ENCODE measurements around the gene KLHL8. TPM values are rescaled to one million over a fixed set of nuclear protein-coding genes. Genes with fewer than 3 reads are reported as not detected.

Gene KLHL8
- total RNA-seq, result 12.4 TPM
- long read RNA-seq, full-length matches to known transcripts, result 13 of 19 reads
- long read RNA-seq, partial matches to known transcripts, result 2 of 19 reads
- long read RNA-seq, other reads (novel, unspliced or antisense), result 4 of 19 reads

GRCh38 chr4:87220094-87220822, at the start of gene KLHL8:
TSS of gene KLHL8 (minus strand) at chr4:87220618. CDS start at chr4:87195539, 25,079 bp downstream.
- peak; percentile 93 for DNase-seq
- intact Hi-C loops (cut with DNase I), result no loop called here
- ATAC-seq (ENCODE audit: poor library complexity), result peak; percentile 99

DNA sequence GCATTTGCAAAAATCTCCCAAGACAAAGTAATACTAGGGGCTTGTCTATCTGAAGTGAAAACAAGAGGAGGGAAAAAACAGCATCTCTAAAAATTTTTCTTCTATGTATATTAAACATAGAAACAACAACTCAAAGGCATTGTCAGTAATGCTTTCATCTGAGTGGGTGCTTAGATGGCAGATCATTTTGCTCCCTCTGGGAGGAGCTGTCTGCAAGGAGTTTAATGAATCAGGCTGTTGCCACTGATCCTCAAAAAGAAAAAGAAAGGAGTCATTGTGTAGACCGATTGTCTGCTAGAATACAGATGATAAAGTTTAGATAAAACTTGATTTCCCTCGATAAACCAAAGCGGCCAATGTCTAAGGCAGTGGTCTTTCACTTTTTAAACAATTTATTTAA, 49.7 kb upstream of the KLHL8 start:
- no peak for DNase-seq
- intact Hi-C loops (cut with DNase I), result loop anchor here (10.0 kb wide), 1 partner anchor 195 kb away; no protein-coding TSS in a partner anchor
- no peak for ATAC-seq (ENCODE audit: poor library complexity)

GRCh38 chr4:87268411-87268810, 48.0 kb upstream of the KLHL8 start:
- no peak for ATAC-seq (ENCODE audit: poor library complexity)
- intact Hi-C loops (cut with DNase I), result no loop called here

GRCh38 chr4:87266986-87267385, 46.6 kb upstream of the KLHL8 start:
- ATAC-seq (ENCODE audit: poor library complexity) (no peak), DNase-seq (no peak)
- intact Hi-C loops (cut with DNase I), result no loop called here

More at GRCh38 chr4:87268411-87268810, 48.0 kb upstream of the KLHL8 start:
- DNase-seq, result no peak

- ATAC-seq (ENCODE audit: poor library complexity) (no peak), DNase-seq (no peak)
- intact Hi-C loops (cut with DNase I), result no loop called here
Measured at GRCh38 chr4:87262886-87263285, 42.5 kb upstream of the KLHL8 start.

GRCh38 chr4:87260477-87260876, 40.1 kb upstream of the KLHL8 start:
- intact Hi-C loops (cut with DNase I), result no loop called here

GRCh38 chr4:87258677-87259076, 38.3 kb upstream of the KLHL8 start:
- ATAC-seq (ENCODE audit: poor library complexity) (no peak), DNase-seq (no peak)
- intact Hi-C loops (cut with DNase I), result no loop called here

More at GRCh38 chr4:87260477-87260876, 40.1 kb upstream of the KLHL8 start:
- ATAC-seq (ENCODE audit: poor library complexity) (no peak), DNase-seq (no peak)

DNA sequence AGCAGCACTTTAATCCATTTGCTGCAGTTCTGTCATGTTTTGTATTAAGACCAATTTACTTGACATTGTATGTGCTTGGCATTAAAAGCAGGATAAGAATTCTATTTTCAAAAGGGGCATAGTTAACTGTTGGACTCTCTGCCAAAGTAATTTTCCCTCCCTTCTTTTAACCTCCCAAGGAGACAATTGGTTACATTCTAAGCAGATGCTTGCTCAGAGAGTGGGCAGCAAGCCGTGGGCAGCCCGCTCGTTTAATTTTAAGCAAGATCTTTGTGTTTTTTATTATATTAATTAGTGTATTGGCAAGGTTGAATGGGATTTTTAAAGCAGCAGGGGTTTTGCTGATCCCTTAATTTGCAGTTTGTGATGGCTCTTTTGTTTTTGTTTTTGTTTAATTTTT, 37.1 kb upstream of the KLHL8 start:
- intact Hi-C loops (cut with DNase I), result no loop called here
- DNase-seq, result no peak
- no peak for ATAC-seq (ENCODE audit: poor library complexity)

DNA sequence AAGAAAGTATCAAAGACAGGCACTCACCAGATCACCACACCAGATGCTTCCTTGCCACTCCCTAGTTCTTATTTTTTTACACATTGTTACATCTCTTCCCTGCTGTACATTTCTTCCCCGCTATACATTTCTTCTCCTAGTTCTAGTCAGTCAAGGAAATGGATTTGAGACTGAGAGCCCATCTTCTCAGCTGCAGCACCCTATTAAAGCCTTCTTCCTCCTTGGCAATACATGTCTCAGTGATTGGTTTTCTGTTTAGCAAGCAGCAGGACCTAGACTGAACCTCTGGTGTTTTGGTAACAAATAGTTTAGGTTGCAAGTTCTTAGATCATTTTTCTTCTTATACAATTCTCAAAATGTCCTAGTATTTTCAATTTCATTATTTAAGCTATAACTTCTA, 35.3 kb upstream of the KLHL8 start:
- DNase-seq, result no peak
- intact Hi-C loops (cut with DNase I), result no loop called here
- no peak for ATAC-seq (ENCODE audit: poor library complexity)

GRCh38 chr4:87251106-87251505, 30.7 kb upstream of the KLHL8 start:
- DNase-seq, result no peak
- intact Hi-C loops (cut with DNase I), result no loop called here
- no peak for ATAC-seq (ENCODE audit: poor library complexity)

DNA sequence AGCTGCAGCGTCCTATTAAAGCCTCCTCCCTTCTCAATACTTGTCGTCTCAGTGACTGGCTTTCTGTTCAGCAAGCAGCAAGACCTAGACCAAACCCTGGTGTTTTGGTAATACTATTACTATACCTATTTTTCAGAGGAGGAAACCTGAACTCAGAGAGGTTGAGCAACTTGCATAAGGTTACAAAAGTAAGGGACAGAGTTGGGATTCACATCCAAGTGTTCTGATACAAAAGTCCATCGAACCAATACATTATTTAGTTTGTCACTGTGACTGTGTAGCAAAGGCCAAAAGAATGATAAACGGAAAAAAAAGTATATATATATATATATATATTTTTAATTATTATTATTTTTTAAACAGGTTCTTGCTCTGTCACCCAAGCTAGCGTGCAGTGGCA, 29.9 kb upstream of the KLHL8 start:
- no peak for DNase-seq
- intact Hi-C loops (cut with DNase I), result no loop called here
- ATAC-seq (ENCODE audit: poor library complexity), result no peak

DNA sequence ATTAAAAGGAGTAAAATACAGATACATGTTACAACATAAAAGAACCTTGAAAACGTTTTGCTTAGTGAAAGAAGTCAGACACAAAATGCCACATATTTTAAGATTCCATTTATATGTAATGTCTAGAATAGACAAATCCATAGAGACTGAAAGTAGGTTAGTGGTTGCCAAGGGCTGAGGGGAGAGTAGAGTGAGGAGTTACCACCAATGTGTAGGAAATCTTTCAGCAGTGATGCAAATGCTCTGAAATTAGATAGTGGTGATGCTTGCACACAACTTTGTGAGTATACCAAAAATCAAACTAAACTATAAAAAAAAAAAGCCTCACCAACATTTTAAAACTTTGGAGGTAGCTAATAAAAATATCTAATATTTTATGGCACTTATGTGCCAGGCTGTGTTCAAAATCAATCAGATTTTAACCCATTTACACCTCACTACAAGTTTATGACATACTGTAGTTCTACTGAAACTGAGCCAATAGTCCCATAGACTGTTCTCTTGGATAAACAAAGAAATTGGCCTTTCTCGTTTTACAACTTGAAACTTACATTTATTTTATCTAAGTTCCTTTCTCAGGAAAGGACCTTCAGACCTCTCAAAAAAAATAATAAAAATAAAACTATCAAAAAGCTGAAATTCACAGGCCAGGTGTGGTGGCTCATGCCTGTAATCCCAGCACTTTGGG, 29.1 kb upstream of the KLHL8 start:
- no peak for DNase-seq
- intact Hi-C loops (cut with DNase I), result no loop called here
- ATAC-seq (ENCODE audit: poor library complexity), result no peak

DNA sequence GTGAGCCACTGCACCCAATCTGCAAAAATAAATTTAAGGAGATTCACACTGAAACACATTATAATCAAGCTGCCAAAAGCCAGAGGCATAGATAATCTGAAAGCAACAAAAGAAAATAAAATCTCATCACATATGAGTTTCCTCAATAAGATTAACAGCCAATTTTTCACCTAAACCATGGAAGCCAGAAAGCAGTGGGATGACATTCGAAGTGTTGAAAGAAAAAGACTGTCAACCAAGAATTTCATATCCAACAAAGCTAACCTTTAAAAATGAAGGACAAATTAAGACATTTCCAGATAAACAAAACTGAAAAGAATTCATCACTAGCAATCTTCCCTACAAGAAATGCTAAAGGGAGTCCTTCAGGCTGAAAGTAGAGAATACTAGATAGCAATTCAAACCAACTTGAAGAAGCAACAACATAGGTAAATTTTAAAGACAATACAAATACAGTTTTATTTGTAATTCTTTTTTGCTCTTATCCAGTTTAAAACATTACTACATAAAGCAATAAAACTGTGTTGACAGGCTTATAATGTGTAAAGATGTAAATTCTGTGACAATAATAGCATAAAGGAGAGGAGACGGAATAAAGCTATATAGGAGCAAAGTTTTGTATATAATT, 23.1 kb upstream of the KLHL8 start:
- ATAC-seq (ENCODE audit: poor library complexity) (no peak), DNase-seq (no peak)
- intact Hi-C loops (cut with DNase I), result no loop called here

GRCh38 chr4:87241336-87241735, 20.9 kb upstream of the KLHL8 start:
- ATAC-seq (ENCODE audit: poor library complexity) (no peak), DNase-seq (no peak)
- intact Hi-C loops (cut with DNase I), result no loop called here

DNA sequence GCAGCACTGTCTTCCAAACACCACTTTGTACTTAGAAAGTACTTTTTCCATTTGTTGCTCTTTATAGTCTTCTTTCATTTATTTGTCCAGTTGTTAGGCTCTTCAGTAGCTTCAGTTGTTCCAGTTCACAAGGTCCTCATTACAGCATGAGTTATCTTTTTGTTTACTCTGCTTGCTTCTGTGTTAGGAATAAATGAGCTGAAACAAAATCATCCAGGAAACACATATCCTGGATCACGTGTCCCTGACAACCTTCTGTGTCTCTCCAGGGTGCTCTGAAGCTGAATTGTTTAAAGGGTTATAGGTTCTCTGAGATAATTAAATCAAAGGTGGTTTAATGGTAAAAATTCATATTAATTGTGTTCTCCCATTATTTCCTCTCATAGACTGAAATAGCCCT, 19.9 kb upstream of the KLHL8 start:
- DNase-seq (no peak), ATAC-seq (ENCODE audit: poor library complexity) (no peak)
- intact Hi-C loops (cut with DNase I), result no loop called here

GRCh38 chr4:87239821-87240220, 19.4 kb upstream of the KLHL8 start:
- no peak for ATAC-seq (ENCODE audit: poor library complexity)
- no peak for DNase-seq
- intact Hi-C loops (cut with DNase I), result loop anchor here (5.0 kb wide), 1 partner anchor 318 kb away; no protein-coding TSS in a partner anchor

DNA sequence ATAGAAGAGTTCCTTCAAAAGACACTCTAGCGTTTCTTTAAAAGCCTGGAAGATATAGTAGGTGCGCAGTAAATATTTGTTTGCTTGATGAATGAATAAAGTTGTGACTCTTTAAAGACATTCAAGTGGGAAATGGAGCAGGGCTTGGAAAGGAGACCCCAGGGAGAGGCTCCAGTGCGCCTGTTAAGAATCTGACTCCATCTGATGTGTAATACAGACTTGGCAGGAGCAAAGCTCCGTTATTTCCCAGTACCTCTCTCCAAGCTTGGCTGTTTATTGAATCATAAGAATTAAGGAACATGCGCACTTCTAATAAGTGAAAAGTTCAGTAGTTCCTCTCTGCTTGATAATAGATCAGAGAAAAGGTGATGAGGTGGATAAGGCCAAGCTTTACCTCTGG, 18.8 kb upstream of the KLHL8 start:
- DNase-seq, result no peak
- intact Hi-C loops (cut with DNase I), result loop anchor here (5.0 kb wide), 1 partner anchor 317 kb away; no protein-coding TSS in a partner anchor

GRCh38 chr4:87236861-87237260, 16.4 kb upstream of the KLHL8 start:
- intact Hi-C loops (cut with DNase I), result loop anchor here (5.0 kb wide), 1 partner anchor 315 kb away; no protein-coding TSS in a partner anchor
- ATAC-seq (ENCODE audit: poor library complexity) (no peak), DNase-seq (no peak)

More for the DNA sequence above, 18.8 kb upstream of the KLHL8 start:
- ATAC-seq (ENCODE audit: poor library complexity), result no peak

DNA sequence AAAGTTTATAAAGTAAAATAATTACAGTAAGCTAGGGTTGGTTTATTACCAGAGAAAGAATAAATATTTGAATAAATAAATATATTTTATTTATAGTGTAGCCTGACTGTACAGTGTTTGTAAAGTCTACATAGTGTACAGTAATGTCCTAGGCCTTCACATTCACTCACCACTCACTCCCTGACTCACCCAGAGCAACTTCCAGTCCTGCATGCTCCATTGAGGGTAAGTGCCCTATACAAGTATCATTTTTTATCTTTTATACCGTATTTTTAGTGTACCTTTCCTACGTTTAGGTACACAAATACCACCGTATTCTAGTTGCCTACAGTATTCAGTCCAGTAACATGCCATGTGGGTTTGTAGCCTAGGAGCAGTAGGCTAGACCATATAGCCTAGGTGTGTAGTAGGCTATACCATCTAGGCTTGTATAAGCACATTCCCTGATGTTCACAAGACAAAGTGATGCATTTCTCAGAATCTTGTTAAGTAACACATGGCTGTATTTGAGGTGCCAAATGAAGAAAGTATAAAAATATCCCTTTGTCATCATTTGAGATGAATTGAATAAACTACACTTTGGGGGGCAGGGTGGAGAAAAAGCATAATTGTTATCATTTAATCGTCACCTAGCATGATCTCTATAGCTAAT, 14.7 kb upstream of the KLHL8 start:
- intact Hi-C loops (cut with DNase I), result loop anchor here (5.0 kb wide), 1 partner anchor 313 kb away; no protein-coding TSS in a partner anchor
- DNase-seq (no peak), ATAC-seq (ENCODE audit: poor library complexity) (no peak)

Measured in Right ventricle myocardium superior (tissue), 1 donor.